Measurements from ENCODE around the gene MANSC4.

MANSC4 gene

DNA sequence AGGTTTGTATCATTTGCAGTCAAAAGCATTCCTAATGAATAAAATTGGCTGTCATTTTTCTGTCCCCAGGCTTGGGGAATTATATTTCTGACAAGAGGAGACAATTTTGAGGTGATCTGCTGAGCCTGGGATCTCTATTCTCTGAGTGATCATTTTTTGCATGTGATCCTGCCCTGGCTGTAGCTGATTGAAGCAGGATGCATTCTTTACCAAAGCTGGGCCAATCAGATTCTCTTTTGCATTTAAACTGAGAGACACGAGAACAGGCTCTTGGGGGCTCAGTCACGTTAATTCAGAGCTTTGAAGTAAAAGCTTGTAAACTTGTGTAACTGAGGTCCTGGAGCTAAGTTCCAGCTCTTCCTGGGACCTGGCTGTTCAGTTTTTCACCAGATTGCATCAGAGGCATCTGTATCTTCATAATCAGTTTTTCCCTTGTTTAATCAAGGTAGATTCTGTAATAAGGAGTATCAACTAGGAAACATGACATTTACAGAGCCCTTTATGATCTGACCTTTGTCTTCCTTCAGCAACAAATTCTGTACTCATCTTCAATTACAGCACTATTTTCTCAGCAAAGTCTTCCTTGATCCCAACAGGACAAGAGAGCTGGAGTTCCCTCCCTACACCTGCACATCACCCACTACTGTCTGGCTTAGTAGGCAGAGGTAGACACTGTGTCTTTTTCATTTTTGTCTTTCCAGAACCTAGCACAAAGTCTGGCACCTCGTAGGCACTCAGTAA lies 35.0 kb upstream of the MANSC4 start:
- TF ChIP-seq, protein P1, sequence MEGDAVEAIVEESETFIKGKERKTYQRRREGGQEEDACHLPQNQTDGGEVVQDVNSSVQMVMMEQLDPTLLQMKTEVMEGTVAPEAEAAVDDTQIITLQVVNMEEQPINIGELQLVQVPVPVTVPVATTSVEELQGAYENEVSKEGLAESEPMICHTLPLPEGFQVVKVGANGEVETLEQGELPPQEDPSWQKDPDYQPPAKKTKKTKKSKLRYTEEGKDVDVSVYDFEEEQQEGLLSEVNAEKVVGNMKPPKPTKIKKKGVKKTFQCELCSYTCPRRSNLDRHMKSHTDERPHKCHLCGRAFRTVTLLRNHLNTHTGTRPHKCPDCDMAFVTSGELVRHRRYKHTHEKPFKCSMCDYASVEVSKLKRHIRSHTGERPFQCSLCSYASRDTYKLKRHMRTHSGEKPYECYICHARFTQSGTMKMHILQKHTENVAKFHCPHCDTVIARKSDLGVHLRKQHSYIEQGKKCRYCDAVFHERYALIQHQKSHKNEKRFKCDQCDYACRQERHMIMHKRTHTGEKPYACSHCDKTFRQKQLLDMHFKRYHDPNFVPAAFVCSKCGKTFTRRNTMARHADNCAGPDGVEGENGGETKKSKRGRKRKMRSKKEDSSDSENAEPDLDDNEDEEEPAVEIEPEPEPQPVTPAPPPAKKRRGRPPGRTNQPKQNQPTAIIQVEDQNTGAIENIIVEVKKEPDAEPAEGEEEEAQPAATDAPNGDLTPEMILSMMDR (IDR thresholded peaks at IDR 0.05; ENCODE audit: low read depth, low read length) = no peak
- no peaks in the 10 kb centered on the region for H3K27me3 ChIP-seq
- no peaks in the 10 kb centered on the region for H3K36me3 ChIP-seq
- H3K4me1 ChIP-seq = no peaks in the 10 kb centered on the region
- H3K9me3 ChIP-seq = no peaks in the 10 kb centered on the region
- H3K4me3 ChIP-seq (ENCODE audit: low read depth, low read length) = no peak overlapping the region
- DNase-seq = no peak

GRCh38 chr12:27814411-27814810 lies 34.4 kb upstream of the MANSC4 start:
- TF ChIP-seq, protein P1 (IDR thresholded peaks at IDR 0.05; ENCODE audit: low read depth, low read length) = no peak
- no peak overlapping the region for H3K4me3 ChIP-seq (ENCODE audit: low read depth, low read length)
- no peaks in the 10 kb centered on the region for H3K9me3 ChIP-seq
- no peak for DNase-seq
- no peaks in the 10 kb centered on the region for H3K36me3 ChIP-seq
- no peaks in the 10 kb centered on the region for H3K27me3 ChIP-seq
- H3K4me1 ChIP-seq = no peaks in the 10 kb centered on the region

DNA sequence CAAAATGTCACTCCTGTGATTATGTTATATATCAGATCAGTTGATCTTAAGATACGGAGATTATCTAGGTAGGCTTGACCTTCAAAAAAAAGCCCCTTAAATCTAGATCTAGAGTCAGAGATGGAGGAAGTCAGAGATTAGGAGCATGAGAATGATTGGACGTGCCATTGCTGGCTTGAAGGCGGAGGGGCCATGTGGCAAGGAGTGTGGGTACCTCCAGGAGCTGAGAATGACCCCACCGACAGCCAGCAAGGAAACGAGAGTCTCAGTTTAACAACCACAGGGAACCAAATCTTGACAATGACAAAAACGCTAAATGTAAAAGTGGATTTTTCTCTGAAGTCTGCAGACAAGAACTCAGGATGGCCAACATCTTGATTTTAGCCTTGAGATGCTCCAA lies 32.5 kb upstream of the MANSC4 start:
- no peak for DNase-seq
- H3K36me3 ChIP-seq = no peaks in the 10 kb centered on the region
- no peaks in the 10 kb centered on the region for H3K27me3 ChIP-seq
- H3K9me3 ChIP-seq = no peaks in the 10 kb centered on the region
- H3K4me3 ChIP-seq (ENCODE audit: low read depth, low read length) = no peak overlapping the region
- TF ChIP-seq, protein P1 (IDR thresholded peaks at IDR 0.05; ENCODE audit: low read depth, low read length) = no peak
- H3K4me1 ChIP-seq = no peaks in the 10 kb centered on the region

DNA sequence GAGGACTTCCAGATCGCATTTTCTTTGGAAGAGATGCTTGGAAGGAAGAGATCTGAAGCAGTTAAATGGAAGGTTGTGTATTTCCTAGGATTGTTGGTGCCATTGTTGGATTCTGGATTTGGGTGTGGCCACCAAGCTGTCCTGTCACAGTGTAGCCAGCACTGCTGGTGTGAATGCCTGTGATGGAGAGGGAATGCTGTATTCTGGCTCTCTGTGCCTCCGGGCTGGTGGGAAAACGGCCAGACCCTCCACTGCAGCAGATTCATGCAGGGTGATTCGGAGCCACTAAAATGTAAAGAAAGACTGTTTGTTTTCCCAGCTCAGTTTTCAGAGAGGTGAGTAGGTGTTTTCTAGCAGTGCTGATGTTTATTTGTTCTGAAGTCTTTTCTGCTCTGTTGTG lies 30.7 kb upstream of the MANSC4 start:
- no peak for DNase-seq

GRCh38 chr12:27808841-27809240 lies 28.8 kb upstream of the MANSC4 start:
- Histone ChIP-seq H3K27me3 (no peaks in the 10 kb centered on the region), H3K36me3 (no peaks in the 10 kb centered on the region), H3K4me1 (no peaks in the 10 kb centered on the region), H3K9me3 (no peaks in the 10 kb centered on the region), H3K4me3 (ENCODE audit: low read depth, low read length) (no peak overlapping the region)
- TF ChIP-seq, protein P1 (IDR thresholded peaks at IDR 0.05; ENCODE audit: low read depth, low read length) = no peak
- no peak for DNase-seq

More for the DNA sequence above, 30.7 kb upstream of the MANSC4 start:
- H3K4me3 ChIP-seq (ENCODE audit: low read depth, low read length) = no peak overlapping the region
- TF ChIP-seq, protein P1 (IDR thresholded peaks at IDR 0.05; ENCODE audit: low read depth, low read length) = no peak
- H3K4me1 ChIP-seq = no peaks in the 10 kb centered on the region
- H3K9me3 ChIP-seq = no peaks in the 10 kb centered on the region
- no peaks in the 10 kb centered on the region for H3K27me3 ChIP-seq
- H3K36me3 ChIP-seq = no peaks in the 10 kb centered on the region

DNA sequence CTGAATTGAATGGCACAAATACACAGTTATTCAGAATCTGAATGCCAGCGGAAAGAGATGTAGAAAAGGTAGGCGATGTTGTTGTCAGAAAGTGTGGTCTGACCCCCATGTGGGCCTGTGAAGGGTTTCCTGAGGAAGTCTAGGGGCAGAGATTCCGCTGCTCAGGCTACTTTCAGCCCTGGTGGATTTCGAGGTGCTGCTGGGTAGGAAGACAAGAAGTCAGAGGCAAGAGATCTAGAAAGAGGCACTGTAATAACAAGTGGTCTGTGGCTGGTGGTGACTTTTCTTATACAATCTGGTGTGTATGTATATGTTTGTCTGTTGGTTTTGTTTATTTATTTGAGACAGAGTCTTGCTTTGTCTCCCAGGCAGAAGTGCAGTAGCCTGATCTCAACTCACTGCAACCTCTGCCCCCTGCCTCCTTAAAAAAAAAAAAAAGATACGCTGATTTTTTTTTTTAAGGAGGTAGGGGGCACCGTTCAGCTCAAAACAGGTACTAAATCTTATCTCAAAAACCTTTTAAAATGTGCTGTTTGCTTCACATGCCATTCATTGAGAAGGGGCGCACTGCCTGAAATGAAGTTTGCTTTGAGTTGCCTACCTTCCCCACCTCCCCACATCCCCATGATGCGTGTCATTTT lies 27.1 kb upstream of the MANSC4 start:
- no peak for DNase-seq
- no peaks in the 10 kb centered on the region for H3K36me3 ChIP-seq
- H3K4me1 ChIP-seq = no peaks in the 10 kb centered on the region
- TF ChIP-seq, protein P1 (IDR thresholded peaks at IDR 0.05; ENCODE audit: low read depth, low read length) = 0 out of 2 replicates have a peak, but pooled peaks have one; percentile 3
- no peaks in the 10 kb centered on the region for H3K27me3 ChIP-seq
- H3K4me3 ChIP-seq (ENCODE audit: low read depth, low read length) = no peak overlapping the region
- H3K9me3 ChIP-seq = no peaks in the 10 kb centered on the region

Measured in BE2C (cell line).